Stimulated activated CD8-positive, alpha-beta memory T cell treated with anti-CD3 and anti-CD28 coated beads, Interleukin-15, amount 100 ng/mL, for 1 hour (primary cell): ENCODE data around the gene RASAL3.

Experiments used
- DNase-seq: peaks from one replicate; pipeline ENCODE4 v3.0.0-alpha.2; 2020; ENCODE audit warnings: low read depth

The RASAL3 gene

DNA sequence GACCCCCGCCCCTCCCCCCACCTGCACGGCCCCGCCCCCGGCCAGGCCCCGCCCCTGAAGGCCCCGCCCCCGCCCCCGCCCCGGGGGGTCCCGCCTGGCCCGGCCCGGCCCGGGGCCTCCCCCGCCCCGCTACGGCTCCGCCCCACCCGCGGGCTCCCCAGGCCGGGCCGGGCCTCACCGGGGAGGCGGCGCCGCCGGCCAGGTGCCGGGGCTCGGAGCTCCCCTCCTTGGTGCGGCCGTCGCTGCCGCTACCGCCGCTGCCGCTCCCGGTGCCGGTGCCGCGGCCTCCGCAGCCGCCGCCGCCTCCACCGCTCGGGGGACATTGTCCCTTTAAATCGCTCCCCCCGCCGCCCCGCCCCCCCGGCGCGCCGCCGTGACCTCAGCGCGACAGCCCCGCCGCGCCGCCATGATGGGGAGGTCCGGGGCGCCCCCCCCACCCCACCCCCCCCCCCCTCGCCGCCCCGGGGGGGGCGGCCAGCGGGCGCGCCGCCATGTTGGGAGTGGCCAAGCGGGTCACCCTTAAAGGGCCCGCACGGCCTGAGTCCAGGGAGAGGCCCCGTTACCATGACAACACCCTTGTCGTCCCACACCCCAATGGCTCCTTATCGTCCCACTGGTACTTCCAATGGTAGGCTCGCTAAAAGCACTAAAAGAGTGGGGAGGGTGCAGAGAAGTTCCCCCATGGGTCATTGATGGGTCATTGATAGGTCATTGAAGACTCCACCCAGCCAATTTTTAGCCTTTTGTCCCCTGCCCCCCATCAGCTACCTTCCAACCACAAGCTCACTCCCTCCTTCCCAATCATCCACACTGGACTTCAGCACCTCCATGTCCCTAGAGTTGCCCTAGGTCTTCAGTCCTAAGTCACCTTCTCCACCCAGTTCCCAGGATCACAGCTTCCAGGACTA, 14.5 kb downstream of the RASAL3 start, which contains the start of gene WIZ:
Gene WIZ, minus strand, starts transcription at position 337 of the 908 bp plus-strand sequence. CDS start 1,649 bp downstream, outside the sequence.
- peak; percentile 73 for DNase-seq

GRCh38 chr19:15448778-15449619, 15.3 kb downstream of the RASAL3 start:
- DNase-seq, result no peak

GRCh38 chr19:15448044-15448777, 16.1 kb downstream of the RASAL3 start:
- DNase-seq, result no peak

- no peak for DNase-seq
Measured at GRCh38 chr19:15447057-15447456, 17.3 kb downstream of the RASAL3 start.

DNA sequence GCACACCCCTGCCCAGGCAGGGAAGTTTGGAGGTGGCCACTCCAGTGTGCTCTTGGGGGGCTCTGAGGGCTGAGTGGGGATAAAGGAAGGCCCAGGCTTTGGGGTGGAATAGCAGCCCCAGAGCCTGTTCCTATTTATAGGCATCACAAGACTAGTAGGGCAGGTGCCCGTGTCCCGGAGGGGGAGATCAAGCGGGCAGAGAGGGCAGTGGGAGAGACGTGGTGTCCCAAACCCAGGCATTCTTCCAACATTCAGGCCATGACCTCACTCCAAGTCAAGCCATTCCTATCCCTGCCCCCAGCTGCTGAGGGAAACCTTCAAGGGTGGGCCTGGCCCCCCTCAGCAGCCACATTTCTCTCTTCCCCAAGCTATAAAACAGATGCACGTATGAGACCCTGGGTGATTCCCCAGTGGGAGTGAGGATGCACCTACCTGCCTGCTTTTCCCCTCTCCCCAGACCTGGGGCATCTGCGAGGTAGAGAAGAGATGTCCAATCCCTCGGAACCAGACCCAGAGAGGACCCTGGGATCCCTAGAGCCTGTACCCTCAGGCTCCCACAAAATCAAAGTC, 18.5 kb downstream of the RASAL3 start:
- DNase-seq, result no peak

DNA sequence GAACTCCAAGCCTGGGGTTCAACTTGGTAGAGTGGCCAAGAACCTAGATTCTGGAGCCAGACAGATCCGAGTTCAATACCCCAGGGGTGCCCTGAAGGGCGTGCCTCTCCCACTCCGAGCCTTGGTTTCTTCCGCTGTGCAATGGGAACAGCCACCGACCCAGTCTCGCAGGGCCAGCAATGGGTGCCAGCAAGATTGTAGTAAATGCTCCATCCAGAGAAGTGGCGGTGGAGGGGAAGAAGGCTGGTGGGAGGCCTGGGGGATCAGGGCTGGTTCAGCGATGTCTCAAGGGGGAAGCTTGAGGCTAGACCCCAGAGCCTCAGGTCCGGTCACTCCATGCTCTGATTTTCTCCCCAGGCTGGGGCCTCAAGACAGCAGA, 19.1 kb downstream of the RASAL3 start:
- DNase-seq, result no peak

- no peak for DNase-seq
Measured at GRCh38 chr19:15444505-15445226, 19.7 kb downstream of the RASAL3 start.

DNA sequence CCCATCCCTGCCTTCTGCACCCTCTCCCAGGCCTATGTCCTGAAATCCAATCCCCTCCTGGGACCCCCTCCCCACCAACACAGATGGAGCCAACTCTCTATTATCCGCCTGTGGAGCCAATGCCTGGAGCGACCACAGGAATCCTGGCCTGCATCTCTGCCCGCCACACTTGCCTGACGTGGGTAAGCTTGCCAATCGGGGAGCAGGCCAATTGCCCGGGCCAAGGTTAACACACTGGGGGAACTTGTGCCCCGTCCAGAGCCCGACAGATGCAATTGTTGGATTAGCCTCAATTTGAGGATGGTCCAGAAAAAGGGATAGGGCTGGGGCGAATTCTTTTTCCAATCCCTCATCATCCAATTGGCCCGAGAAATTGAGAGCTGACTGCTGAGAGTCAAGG, 20.5 kb downstream of the RASAL3 start:
- DNase-seq, result no peak

GRCh38 chr19:15443325-15443724, 21.0 kb downstream of the RASAL3 start:
- DNase-seq, result no peak

- no peak for DNase-seq
Measured at GRCh38 chr19:15442142-15442920, 22.0 kb downstream of the RASAL3 start.

DNA sequence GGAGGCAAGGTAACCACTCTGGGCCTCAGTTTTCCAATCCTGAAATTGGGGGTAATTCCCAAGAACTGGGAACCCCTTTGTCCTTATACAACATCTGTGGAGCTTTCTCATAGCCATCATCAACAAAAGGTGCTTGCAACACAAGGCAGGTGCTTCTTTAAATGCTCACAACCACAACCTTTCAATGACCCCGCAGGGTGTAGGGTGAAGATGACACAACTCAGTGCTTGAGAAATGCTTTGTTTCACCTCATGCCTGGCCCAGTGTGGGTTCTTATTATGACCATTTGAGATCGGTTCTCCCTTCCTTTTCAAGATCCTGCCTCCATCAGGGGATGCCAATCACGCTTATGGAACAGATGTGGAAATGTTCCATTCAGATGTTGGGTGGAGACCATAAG, 23.0 kb downstream of the RASAL3 start:
- no peak for DNase-seq

DNA sequence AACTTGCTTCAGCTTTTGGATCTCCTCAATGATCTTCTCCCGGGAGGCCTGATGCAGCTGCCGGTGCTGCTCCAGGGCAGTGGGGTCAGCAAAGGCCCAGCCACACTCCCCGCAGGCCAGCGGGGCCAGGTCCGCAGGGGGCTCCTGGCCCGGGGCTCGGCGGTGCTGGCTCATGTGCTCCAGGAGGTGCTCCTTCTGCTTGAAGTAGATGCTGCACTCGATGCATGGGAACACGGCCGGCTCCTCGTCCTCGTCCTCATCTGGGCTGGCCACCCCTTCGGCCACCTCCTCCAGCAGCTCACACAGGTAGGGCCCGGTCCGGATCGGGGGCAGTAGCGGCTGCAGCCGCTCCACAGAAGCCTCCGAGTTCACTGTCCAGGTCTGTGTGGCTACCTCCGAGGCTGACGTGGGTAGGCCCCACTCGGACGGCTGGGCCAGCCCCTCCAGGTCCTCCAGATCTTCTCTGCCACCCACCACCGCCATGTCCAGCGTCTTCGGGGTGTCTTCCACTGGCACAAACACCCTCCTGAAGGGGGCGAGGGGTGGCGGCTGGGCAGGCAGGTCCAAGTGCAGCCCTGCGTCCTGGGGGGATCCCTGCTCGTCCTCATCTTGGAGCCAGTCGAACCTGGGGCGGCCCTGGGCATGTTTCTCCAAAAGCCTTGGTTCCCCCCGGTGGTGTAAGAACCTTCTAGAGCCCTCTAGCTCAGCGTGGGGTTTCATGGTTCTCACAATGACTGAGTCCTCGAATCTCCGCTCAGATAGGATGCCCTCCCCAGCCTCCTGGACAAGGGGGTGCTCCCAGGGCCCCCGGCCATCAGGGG, 24.3 kb downstream of the RASAL3 start:
- no peak for DNase-seq

DNA sequence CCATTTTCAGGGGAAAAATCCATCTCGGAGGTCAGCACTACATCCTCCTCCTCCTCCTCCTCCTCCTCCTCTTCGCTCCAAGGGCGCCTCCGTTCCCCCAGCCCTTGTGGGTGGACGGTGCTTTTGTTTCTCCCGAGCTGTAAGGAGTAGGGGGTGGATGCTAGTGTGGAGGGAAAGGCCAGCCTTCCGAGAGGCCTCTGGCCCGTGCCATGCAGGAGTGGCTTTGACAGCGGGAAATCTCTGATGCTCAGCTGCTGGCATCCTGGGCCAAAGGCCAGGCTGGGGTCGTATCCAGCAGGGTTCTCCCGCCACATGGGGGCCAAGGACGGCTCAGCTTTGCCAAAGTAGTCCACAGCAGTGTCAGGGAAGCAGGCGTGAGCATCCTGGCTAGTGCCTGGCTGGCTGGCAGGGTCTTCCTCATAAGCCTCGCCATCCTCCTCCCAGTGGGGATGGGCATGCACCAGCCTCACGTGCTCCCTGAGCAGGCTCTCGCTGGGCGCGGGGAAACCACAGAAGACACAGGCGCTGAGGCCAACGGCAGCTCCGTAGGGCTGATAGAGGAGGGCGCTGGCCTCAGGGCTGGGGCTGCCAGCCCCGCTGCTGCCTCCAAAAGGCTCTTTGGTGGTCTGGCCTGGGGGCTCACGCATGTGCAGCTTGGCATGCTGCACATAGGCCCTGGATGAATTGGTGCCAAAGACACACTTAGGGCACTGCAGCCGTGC, 25.1 kb downstream of the RASAL3 start:
- DNase-seq, result no peak

GRCh38 chr19:15438577-15438976, 25.8 kb downstream of the RASAL3 start:
- DNase-seq, result no peak

DNA sequence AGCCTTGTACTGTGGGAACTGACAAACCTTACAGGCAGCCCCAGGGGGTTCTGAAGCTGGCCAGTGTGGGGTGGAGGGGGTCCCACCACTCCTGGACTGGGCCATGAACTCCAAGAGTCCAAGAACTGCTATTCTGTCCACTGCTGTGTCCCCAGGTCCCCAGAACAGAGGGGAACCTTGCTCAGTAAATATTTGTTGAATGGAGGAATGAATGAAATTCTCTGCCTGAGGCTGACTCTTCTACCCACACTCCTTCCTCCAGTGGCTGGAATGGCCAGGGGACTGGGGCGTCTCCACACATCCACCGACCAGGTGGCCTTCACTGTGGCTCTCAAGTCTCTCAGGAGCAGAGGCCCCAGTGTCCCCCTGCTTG, 26.2 kb downstream of the RASAL3 start:
- no peak for DNase-seq

- DNase-seq, result no peak
Measured at GRCh38 chr19:15437355-15438123, 26.8 kb downstream of the RASAL3 start.

- DNase-seq, result no peak
Measured at GRCh38 chr19:15436826-15437110, 27.6 kb downstream of the RASAL3 start.
